ENCODE measurements around the gene ATG13.

Gene ATG13

GRCh38 chr11:46590740-46591605 is 26.4 kb upstream of the ATG13 start:
- no peak overlapping the region for H4K91ac ChIP-seq (ENCODE audit: low read length)
- H2BK12ac ChIP-seq (ENCODE audit: low read length in 2 of 2) = no peak overlapping the region
- H3K18ac ChIP-seq (ENCODE audit: low read depth in 1 of 2, low read length in 2 of 2) = no peak overlapping the region
- no peak overlapping the region for H3K14ac ChIP-seq (ENCODE audit: low read length in 2 of 2)
- H3K79me1 ChIP-seq (replicated peaks; ENCODE audit: low read length, poor library complexity, severe bottlenecking) = no peaks in the 10 kb centered on the region
- H3K23ac ChIP-seq (ENCODE audit: low read length in 2 of 2) = no peak overlapping the region
- no peak overlapping the region for H3K4me2 ChIP-seq (ENCODE audit: low read length, poor library complexity, severe bottlenecking)
- H3K9me3 ChIP-seq (ENCODE audit: control insufficient read depth, low read length) = no peaks in the 10 kb centered on the region
- no peak overlapping the region for H2AFZ ChIP-seq (ENCODE audit: low read depth, low read length)
- H2BK5ac ChIP-seq (ENCODE audit: low read depth, low read length, poor library complexity, severe bottlenecking) = no peak overlapping the region
- H4K8ac ChIP-seq (ENCODE audit: low read length) = no peak overlapping the region
- no peaks in the 10 kb centered on the region for H3K27me3 ChIP-seq (ENCODE audit: control insufficient read depth in 1 of 2, insufficient read depth in 1 of 2, low read length in 2 of 2)
- peak overlapping the region in 1 of 2 experiments; percentile 63 for H3K4me3 ChIP-seq (ENCODE audit: insufficient read depth in 1 of 2, low read depth in 1 of 2, low read length in 2 of 2)
- WGBS = 83% methylated on average over 9 of the region's 11 CpGs
- DNase-seq = no peak
- H3K36me3 ChIP-seq (ENCODE audit: control insufficient read depth in 1 of 2, insufficient read depth in 2 of 2, low read depth in 1 of 2, low read length in 2 of 2) = peaks cover 0 to 3% of the 10 kb centered on the region in 2 experiments
- no peak overlapping the region for H3K4ac ChIP-seq (ENCODE audit: low read depth in 1 of 2, low read length in 2 of 2)
- no peak overlapping the region for H3K27ac ChIP-seq (ENCODE audit: low read length, poor library complexity, severe bottlenecking)
- H3K9ac ChIP-seq (ENCODE audit: low read length) = peak overlapping the region; percentile 81
- H3K4me1 ChIP-seq (ENCODE audit: control insufficient read depth, insufficient read depth, low read depth, low read length) = peaks cover 8% of the 10 kb centered on the region
- H2BK120ac ChIP-seq (ENCODE audit: low read depth, low read length) = no peak overlapping the region
- H2BK15ac ChIP-seq (ENCODE audit: low read depth, poor library complexity, severe bottlenecking) = no peak overlapping the region
- no peak overlapping the region for H2AK5ac ChIP-seq (ENCODE audit: low read length, severe bottlenecking)

GRCh38 chr11:46593550-46594373 is 23.6 kb upstream of the ATG13 start, which contains the start of gene AMBRA1:
Gene AMBRA1 (minus strand): TSS chr11:46594023. CDS start chr11:46548380, 45,643 bp downstream.
- no peak within 1 kb of the TSS for H2AK5ac ChIP-seq (ENCODE audit: low read length, severe bottlenecking)
- peak within 1 kb of the TSS; percentile 44 for H2BK15ac ChIP-seq (ENCODE audit: low read depth, poor library complexity, severe bottlenecking)
- peak within 1 kb of the TSS; percentile 57 to 88 for H3K4ac ChIP-seq (ENCODE audit: low read depth in 1 of 2, low read length in 2 of 2)
- H2BK5ac ChIP-seq (ENCODE audit: low read depth, low read length, poor library complexity, severe bottlenecking) = no peak within 1 kb of the TSS
- H3K27me3 ChIP-seq (ENCODE audit: control insufficient read depth in 1 of 2, insufficient read depth in 1 of 2, low read length in 2 of 2) = no peaks in the 10 kb centered on the region
- peaks cover 8% of the 10 kb centered on the region for H3K4me1 ChIP-seq (ENCODE audit: control insufficient read depth, insufficient read depth, low read depth, low read length)
- peak within 1 kb of the TSS; percentile 94 to 96 for H3K4me3 ChIP-seq (ENCODE audit: insufficient read depth in 1 of 2, low read depth in 1 of 2, low read length in 2 of 2)
- no peaks in the 10 kb centered on the region for H3K36me3 ChIP-seq (ENCODE audit: control insufficient read depth in 1 of 2, insufficient read depth in 2 of 2, low read depth in 1 of 2, low read length in 2 of 2)
- H2AFZ ChIP-seq (ENCODE audit: low read depth, low read length) = peak within 1 kb of the TSS; percentile 66
- H2BK12ac ChIP-seq (ENCODE audit: low read length in 2 of 2) = peak within 1 kb of the TSS in 1 of 2 experiments; percentile 11
- peak within 1 kb of the TSS; percentile 95 for H3K4me2 ChIP-seq (ENCODE audit: low read length, poor library complexity, severe bottlenecking)
- 1% methylated on average over 43 of the region's 54 CpGs for WGBS
- peak within 1 kb of the TSS; percentile 68 for H4K91ac ChIP-seq (ENCODE audit: low read length)
- peak within 1 kb of the TSS; percentile 85 for H4K8ac ChIP-seq (ENCODE audit: low read length)
- H3K9me3 ChIP-seq (ENCODE audit: control insufficient read depth, low read length) = no peaks in the 10 kb centered on the region
- H3K79me1 ChIP-seq (replicated peaks; ENCODE audit: low read length, poor library complexity, severe bottlenecking) = no peaks in the 10 kb centered on the region
- H3K9ac ChIP-seq (ENCODE audit: low read length) = peak within 1 kb of the TSS; percentile 96
- H3K14ac ChIP-seq (ENCODE audit: low read length in 2 of 2) = peak within 1 kb of the TSS in 1 of 2 experiments; percentile 92
- peak within 1 kb of the TSS in 1 of 2 experiments; percentile 66 for H3K23ac ChIP-seq (ENCODE audit: low read length in 2 of 2)
- H3K27ac ChIP-seq (ENCODE audit: low read length, poor library complexity, severe bottlenecking) = peak within 1 kb of the TSS; percentile 78
- DNase-seq = peak; percentile 96
- H2BK120ac ChIP-seq (ENCODE audit: low read depth, low read length) = no peak within 1 kb of the TSS
- H3K18ac ChIP-seq (ENCODE audit: low read depth in 1 of 2, low read length in 2 of 2) = peak within 1 kb of the TSS; percentile 88 to 91

GRCh38 chr11:46594374-46594700 is 23.0 kb upstream of the ATG13 start:
- H2AFZ ChIP-seq (ENCODE audit: low read depth, low read length) = peak overlapping the region; percentile 11
- H2BK5ac ChIP-seq (ENCODE audit: low read depth, low read length, poor library complexity, severe bottlenecking) = no peak overlapping the region
- no peaks in the 10 kb centered on the region for H3K36me3 ChIP-seq (ENCODE audit: control insufficient read depth in 1 of 2, insufficient read depth in 2 of 2, low read depth in 1 of 2, low read length in 2 of 2)
- DNase-seq = peak; percentile 68
- H2BK15ac ChIP-seq (ENCODE audit: low read depth, poor library complexity, severe bottlenecking) = no peak overlapping the region
- H4K8ac ChIP-seq (ENCODE audit: low read length) = no peak overlapping the region
- peak overlapping the region; percentile 95 for H3K4me2 ChIP-seq (ENCODE audit: low read length, poor library complexity, severe bottlenecking)
- 45% methylated on average over 3 of the region's 3 CpGs for WGBS
- no peak overlapping the region for H3K23ac ChIP-seq (ENCODE audit: low read length in 2 of 2)
- H3K27me3 ChIP-seq (ENCODE audit: control insufficient read depth in 1 of 2, insufficient read depth in 1 of 2, low read length in 2 of 2) = no peaks in the 10 kb centered on the region
- H2BK120ac ChIP-seq (ENCODE audit: low read depth, low read length) = no peak overlapping the region
- H2AK5ac ChIP-seq (ENCODE audit: low read length, severe bottlenecking) = no peak overlapping the region
- no peak overlapping the region for H4K91ac ChIP-seq (ENCODE audit: low read length)
- H3K9me3 ChIP-seq (ENCODE audit: control insufficient read depth, low read length) = no peaks in the 10 kb centered on the region
- peak overlapping the region in 1 of 2 experiments; percentile 96 for H3K4me3 ChIP-seq (ENCODE audit: insufficient read depth in 1 of 2, low read depth in 1 of 2, low read length in 2 of 2)
- H3K27ac ChIP-seq (ENCODE audit: low read length, poor library complexity, severe bottlenecking) = peak overlapping the region; percentile 17
- H3K18ac ChIP-seq (ENCODE audit: low read depth in 1 of 2, low read length in 2 of 2) = peak overlapping the region in 1 of 2 experiments; percentile 43
- H2BK12ac ChIP-seq (ENCODE audit: low read length in 2 of 2) = no peak overlapping the region
- no peak overlapping the region for H3K14ac ChIP-seq (ENCODE audit: low read length in 2 of 2)
- H3K9ac ChIP-seq (ENCODE audit: low read length) = peak overlapping the region; percentile 96
- H3K4me1 ChIP-seq (ENCODE audit: control insufficient read depth, insufficient read depth, low read depth, low read length) = peaks cover 8% of the 10 kb centered on the region
- peak overlapping the region in 1 of 2 experiments; percentile 58 for H3K4ac ChIP-seq (ENCODE audit: low read depth in 1 of 2, low read length in 2 of 2)
- no peaks in the 10 kb centered on the region for H3K79me1 ChIP-seq (replicated peaks; ENCODE audit: low read length, poor library complexity, severe bottlenecking)

GRCh38 chr11:46594785-46595184 is 22.6 kb upstream of the ATG13 start:
- no peaks in the 10 kb centered on the region for H3K36me3 ChIP-seq (ENCODE audit: control insufficient read depth in 1 of 2, insufficient read depth in 2 of 2, low read depth in 1 of 2, low read length in 2 of 2)
- no peak overlapping the region for H2BK120ac ChIP-seq (ENCODE audit: low read depth, low read length)
- H3K4me3 ChIP-seq (ENCODE audit: insufficient read depth in 1 of 2, low read depth in 1 of 2, low read length in 2 of 2) = no peak overlapping the region
- no peaks in the 10 kb centered on the region for H3K27me3 ChIP-seq (ENCODE audit: control insufficient read depth in 1 of 2, insufficient read depth in 1 of 2, low read length in 2 of 2)
- H2BK15ac ChIP-seq (ENCODE audit: low read depth, poor library complexity, severe bottlenecking) = no peak overlapping the region
- peak overlapping the region; percentile 96 for H3K9ac ChIP-seq (ENCODE audit: low read length)
- H3K79me1 ChIP-seq (replicated peaks; ENCODE audit: low read length, poor library complexity, severe bottlenecking) = no peaks in the 10 kb centered on the region
- H3K9me3 ChIP-seq (ENCODE audit: control insufficient read depth, low read length) = no peaks in the 10 kb centered on the region
- H2BK5ac ChIP-seq (ENCODE audit: low read depth, low read length, poor library complexity, severe bottlenecking) = no peak overlapping the region
- no peak overlapping the region for H3K14ac ChIP-seq (ENCODE audit: low read length in 2 of 2)
- 93% methylated on average over 10 of the region's 10 CpGs for WGBS
- H3K23ac ChIP-seq (ENCODE audit: low read length in 2 of 2) = no peak overlapping the region
- no peak overlapping the region for H3K4me2 ChIP-seq (ENCODE audit: low read length, poor library complexity, severe bottlenecking)
- H2AK5ac ChIP-seq (ENCODE audit: low read length, severe bottlenecking) = no peak overlapping the region
- no peak overlapping the region for H3K18ac ChIP-seq (ENCODE audit: low read depth in 1 of 2, low read length in 2 of 2)
- no peak overlapping the region for H3K27ac ChIP-seq (ENCODE audit: low read length, poor library complexity, severe bottlenecking)
- no peak overlapping the region for H3K4ac ChIP-seq (ENCODE audit: low read depth in 1 of 2, low read length in 2 of 2)
- no peak overlapping the region for H4K91ac ChIP-seq (ENCODE audit: low read length)
- peaks cover 8% of the 10 kb centered on the region for H3K4me1 ChIP-seq (ENCODE audit: control insufficient read depth, insufficient read depth, low read depth, low read length)
- peak overlapping the region; percentile 45 for H4K8ac ChIP-seq (ENCODE audit: low read length)
- no peak overlapping the region for H2BK12ac ChIP-seq (ENCODE audit: low read length in 2 of 2)
- H2AFZ ChIP-seq (ENCODE audit: low read depth, low read length) = no peak overlapping the region
- DNase-seq = no peak
